ENCODE measurements around the gene AXDND1. TPM values are rescaled to one million over a fixed set of nuclear protein-coding genes. Genes with fewer than 3 reads are reported as not detected.
A peak's percentile ranks its signal among the peaks of the same experiment; 100 is the strongest.
"Not testable (repeated sequence)": the region's sequence is repeated elsewhere in the genome, so short reads cannot be mapped to it uniquely, and the experiment has no call there.

The AXDND1 gene
- 0.78 TPM for total RNA-seq

DNA sequence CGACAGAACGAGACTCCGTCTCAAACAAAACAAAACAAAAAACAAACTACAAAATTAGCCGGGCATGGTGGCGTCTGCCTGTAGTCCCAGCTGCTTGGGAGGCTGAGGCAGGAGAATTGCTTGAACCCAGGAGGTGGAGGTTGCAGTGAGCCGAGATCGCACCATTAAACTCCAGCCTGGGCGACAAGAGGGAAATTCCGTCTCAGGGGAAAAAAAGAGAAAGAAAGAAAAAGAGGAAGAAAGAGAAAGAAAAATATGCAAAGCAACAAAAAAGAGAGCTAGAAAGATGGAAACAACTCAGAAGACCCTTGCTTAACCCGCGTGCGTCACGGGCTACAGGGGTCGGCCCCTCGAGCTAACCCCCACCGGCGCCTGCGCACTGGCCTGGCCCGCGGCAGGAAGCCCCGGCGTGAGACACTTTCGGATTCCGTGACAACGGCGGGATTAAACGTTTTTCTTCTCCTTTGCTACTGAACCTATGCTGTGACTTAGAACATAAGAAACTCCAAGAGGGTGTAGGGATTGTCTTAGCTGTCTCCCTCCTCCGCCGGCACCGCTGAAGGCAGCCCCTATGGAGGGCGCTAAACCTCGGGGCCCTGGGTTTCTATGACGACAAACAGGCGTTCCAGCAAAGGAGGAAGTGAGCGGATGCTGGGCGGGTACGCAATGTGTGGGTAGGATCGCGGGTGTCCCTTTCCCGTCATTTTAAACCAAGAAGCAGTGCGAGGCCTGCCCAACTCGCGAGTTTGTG, at the start of gene AXDND1:
Gene AXDND1 (plus strand): TSS at position 630 of the 751 bp plus-strand sequence. CDS start 539 bp downstream, outside the sequence.
- DNase-seq: peak; percentile 66

GRCh38 chr1:179318491-179318890, 47.3 kb upstream of the AXDND1 start:
- DNase-seq: no peak

- no peak for DNase-seq
These were observed 44.1 kb upstream of the AXDND1 start for GRCh38 chr1:179321533-179322216.

DNA sequence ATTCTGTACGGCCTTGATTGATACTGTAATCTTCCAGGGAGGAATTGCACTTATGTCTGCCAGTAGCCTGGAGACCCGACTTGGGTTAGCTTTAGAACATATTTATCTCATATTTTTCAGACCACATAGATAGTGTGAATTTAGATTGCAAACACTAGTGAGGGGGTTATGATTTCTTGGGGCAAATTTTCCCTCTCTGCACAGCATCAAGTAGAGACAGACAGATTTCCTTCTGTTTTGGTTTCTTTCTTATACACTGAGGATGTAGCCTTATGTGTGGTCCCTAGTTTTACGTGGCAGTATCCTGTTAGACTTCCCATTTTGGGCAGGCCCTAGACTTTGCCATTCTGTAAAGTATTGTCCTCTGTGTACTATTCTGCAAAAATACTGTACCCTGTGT, 43.2 kb upstream of the AXDND1 start:
- DNase-seq: no peak

DNA sequence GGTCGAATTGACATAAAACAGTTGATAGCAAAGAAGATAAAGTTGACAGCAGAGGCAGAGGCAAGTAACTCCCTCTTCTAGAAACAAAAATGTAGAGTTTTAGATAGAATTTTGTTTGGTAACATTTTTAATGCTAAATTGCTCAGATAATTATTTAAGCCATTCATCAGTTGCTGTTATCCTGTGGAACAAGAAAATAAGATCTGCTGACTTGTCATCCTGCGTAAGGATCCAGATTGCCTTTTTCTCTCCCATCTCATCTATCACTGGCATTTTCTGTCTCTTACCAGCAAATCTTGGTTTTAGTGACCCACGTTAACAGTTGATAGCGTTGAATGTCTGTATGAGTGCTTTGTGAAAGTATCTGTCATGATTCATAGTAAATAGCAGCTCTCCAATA, 42.3 kb upstream of the AXDND1 start:
- no peak for DNase-seq

GRCh38 chr1:179325836-179326235, 39.9 kb upstream of the AXDND1 start:
- no peak for DNase-seq

DNA sequence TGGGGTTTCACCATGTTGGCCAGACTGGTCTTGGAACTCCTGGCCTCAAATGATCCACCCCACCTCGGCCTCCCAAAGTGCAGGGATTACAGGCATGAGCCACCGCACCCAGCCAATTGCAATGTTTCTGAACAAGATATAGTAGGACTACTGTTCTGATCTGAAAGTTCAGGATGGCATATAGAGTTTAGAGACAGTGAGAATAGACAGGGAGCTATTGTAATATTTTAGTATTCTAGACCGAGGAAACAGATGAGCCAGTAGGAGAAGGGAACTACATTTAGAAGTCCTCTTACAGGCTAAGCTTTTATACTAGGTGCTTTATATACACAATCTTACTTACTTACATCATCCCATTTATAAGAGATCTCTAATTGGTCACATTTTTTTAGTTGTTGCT, 39.0 kb upstream of the AXDND1 start:
- no peak for DNase-seq

DNA sequence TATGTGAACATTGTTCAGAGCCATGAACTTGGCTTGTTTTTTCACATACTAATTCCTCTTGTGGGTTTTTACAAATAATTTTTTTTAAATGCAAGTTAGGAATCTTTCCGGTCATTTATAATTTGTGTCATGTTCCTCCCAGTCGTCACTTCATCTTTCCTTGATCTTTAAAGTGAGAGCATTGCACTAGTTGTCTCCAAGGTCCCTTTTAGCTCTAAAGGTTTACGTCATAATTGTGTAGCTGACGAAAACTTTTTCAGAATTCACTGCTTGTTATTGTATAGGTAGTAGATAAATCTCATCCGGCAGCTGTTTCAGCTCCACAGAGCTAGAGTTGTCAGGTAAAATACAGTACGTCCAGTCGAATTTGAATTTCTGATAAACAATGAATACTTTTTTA, 38.6 kb upstream of the AXDND1 start:
- no peak for DNase-seq

- no peak for DNase-seq
These were observed 38.1 kb upstream of the AXDND1 start for GRCh38 chr1:179327679-179328078.

DNA sequence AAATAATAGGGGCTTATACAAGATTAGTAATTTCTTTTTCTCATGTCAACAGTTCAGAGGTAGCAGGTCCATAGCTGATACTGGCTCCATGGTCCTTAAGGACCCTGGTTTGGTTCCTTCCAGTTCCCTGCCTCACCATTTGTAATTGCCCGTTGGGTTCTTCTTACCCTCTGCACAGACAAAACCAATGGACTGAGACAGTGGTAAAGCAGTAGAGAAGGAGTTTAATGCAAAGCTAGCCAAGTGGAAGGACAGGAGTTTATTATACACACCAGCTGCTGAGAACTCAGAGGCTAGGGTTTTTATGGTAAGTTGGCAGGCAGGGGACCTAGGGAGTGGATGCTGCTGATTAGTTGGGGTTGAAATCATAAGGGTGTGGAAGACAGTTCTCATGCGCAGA, 35.9 kb upstream of the AXDND1 start:
- no peak for DNase-seq

- no peak for DNase-seq
These were observed 31.3 kb upstream of the AXDND1 start for GRCh38 chr1:179334440-179334839.

- DNase-seq: no peak
These were observed 28.5 kb upstream of the AXDND1 start for GRCh38 chr1:179337288-179337687.

GRCh38 chr1:179337942-179338560, 27.7 kb upstream of the AXDND1 start:
- DNase-seq: no peak

- no peak for DNase-seq
These were observed 24.9 kb upstream of the AXDND1 start for GRCh38 chr1:179340918-179341317.

GRCh38 chr1:179341943-179342547, 23.7 kb upstream of the AXDND1 start:
- DNase-seq: no peak

GRCh38 chr1:179342740-179343404, 22.9 kb upstream of the AXDND1 start:
- no peak for DNase-seq

- no peak for DNase-seq
These were observed 14.5 kb upstream of the AXDND1 start for GRCh38 chr1:179351281-179351680.

- no peak for DNase-seq
These were observed 13.5 kb upstream of the AXDND1 start for GRCh38 chr1:179352236-179352635.

- no peak for DNase-seq
These were observed 12.2 kb upstream of the AXDND1 start for GRCh38 chr1:179353546-179353945.

- DNase-seq: not testable (repeated sequence)
These were observed 4.1 kb upstream of the AXDND1 start for GRCh38 chr1:179361631-179362030.

GRCh38 chr1:179366093-179366800, 476 bp downstream of the AXDND1 start:
- no peak for DNase-seq
